ENCODE measurements around the gene MIPOL1.
A peak's percentile ranks its signal among the peaks of the same experiment; 100 is the strongest.
"Not testable (repeated sequence)": the region's sequence is repeated elsewhere in the genome, so short reads cannot be mapped to it uniquely, and the experiment has no call there.

Gene MIPOL1

GRCh38 chr14:37172936-37173614 is 24.7 kb upstream of the MIPOL1 start:
- peak overlapping the region; percentile 78 for H3K4me3 ChIP-seq (ENCODE audit: low read length)
- no peak for DNase-seq (ENCODE audit: low read depth)

GRCh38 chr14:37179896-37180502 is 17.7 kb upstream of the MIPOL1 start:
- TF ChIP-seq CTCF (IDR thresholded peaks at IDR 0.05; ENCODE audit: insufficient read depth, low read depth, low read length, missing control alignments), result no peak
- no peak overlapping the region for H3K4me3 ChIP-seq (ENCODE audit: low read length)
- DNase-seq (ENCODE audit: low read depth), result peak; percentile 77

More at GRCh38 chr14:37172936-37173614, 24.7 kb upstream of the MIPOL1 start:
- TF ChIP-seq CTCF (IDR thresholded peaks at IDR 0.05; ENCODE audit: insufficient read depth, low read depth, low read length, missing control alignments), result no peak

- not testable (repeated sequence) for DNase-seq (ENCODE audit: low read depth); H3K4me3 ChIP-seq (ENCODE audit: low read length)
These were observed 16.9 kb upstream of the MIPOL1 start for GRCh38 chr14:37180886-37181285.

GRCh38 chr14:37181441-37181840 is 16.3 kb upstream of the MIPOL1 start:
- DNase-seq (ENCODE audit: low read depth), result no peak
- H3K4me3 ChIP-seq (ENCODE audit: low read length), result no peak overlapping the region
- TF ChIP-seq CTCF (IDR thresholded peaks at IDR 0.05; ENCODE audit: insufficient read depth, low read depth, low read length, missing control alignments), result no peak

- not testable (repeated sequence) for H3K4me3 ChIP-seq (ENCODE audit: low read length); DNase-seq (ENCODE audit: low read depth)
These were observed 13.2 kb upstream of the MIPOL1 start for GRCh38 chr14:37184520-37184919.

GRCh38 chr14:37185670-37186069 is 12.1 kb upstream of the MIPOL1 start:
- DNase-seq (ENCODE audit: low read depth), result no peak
- no peak overlapping the region for H3K4me3 ChIP-seq (ENCODE audit: low read length)
- no peak for TF ChIP-seq CTCF (IDR thresholded peaks at IDR 0.05; ENCODE audit: insufficient read depth, low read depth, low read length, missing control alignments)

- no peak for DNase-seq (ENCODE audit: low read depth)
- no peak overlapping the region for H3K4me3 ChIP-seq (ENCODE audit: low read length)
- TF ChIP-seq CTCF (IDR thresholded peaks at IDR 0.05; ENCODE audit: insufficient read depth, low read depth, low read length, missing control alignments), result no peak
These were observed 10.9 kb upstream of the MIPOL1 start for GRCh38 chr14:37186865-37187264.

GRCh38 chr14:37187294-37187693 is 10.4 kb upstream of the MIPOL1 start:
- TF ChIP-seq CTCF (IDR thresholded peaks at IDR 0.05; ENCODE audit: insufficient read depth, low read depth, low read length, missing control alignments), result no peak
- DNase-seq (ENCODE audit: low read depth), result no peak
- H3K4me3 ChIP-seq (ENCODE audit: low read length), result no peak overlapping the region

- not testable (repeated sequence) for H3K4me3 ChIP-seq (ENCODE audit: low read length); DNase-seq (ENCODE audit: low read depth)
These were observed 9.7 kb upstream of the MIPOL1 start for GRCh38 chr14:37187840-37188577.

- not testable (repeated sequence) for DNase-seq (ENCODE audit: low read depth); H3K4me3 ChIP-seq (ENCODE audit: low read length)
These were observed 8.0 kb upstream of the MIPOL1 start for GRCh38 chr14:37189733-37190132.
